Measurements from ENCODE around the gene ADIPOR2.
A peak's percentile ranks its signal among the peaks of the same experiment; 100 is the strongest.
"Not testable (repeated sequence)": the region's sequence is repeated elsewhere in the genome, so short reads cannot be mapped to it uniquely, and the experiment has no call there.

ADIPOR2 gene

DNA sequence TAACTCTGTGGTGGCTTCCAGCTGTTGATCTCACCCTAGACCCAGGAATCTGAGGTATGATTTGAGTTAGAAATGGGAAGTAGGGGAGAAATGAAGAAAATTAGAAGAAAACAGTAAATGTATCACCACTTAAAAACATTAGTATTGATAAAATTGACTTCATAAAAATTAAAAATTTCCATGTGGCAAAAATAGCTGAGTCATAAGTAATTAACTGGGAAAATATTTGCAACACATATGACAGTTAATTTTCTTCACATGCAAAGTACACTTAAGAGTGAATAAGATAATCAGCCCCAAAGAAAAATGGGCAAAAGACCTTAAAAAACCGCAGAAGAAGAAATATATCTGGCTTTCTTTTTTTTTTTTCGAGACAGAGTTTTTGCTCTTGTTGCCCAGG is 25.5 kb upstream of the ADIPOR2 start:
- no peak for DNase-seq

DNA sequence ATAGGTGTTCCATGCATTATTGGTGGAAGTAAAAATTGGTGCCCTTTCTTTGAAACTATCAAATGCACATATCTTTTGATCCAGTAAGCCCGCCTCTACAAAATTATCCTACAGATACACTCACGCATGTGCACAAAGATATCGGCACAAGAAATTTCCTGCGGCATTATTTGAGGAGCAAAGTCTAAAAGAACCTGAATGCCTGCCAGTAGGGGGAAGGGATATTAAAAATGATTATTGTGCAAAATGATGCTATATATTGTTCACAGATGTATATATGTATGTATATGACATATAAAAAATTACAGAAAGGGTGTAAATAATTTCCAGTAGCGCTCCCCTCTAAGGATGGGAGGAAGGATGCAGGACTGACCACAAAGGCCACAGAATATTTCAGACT is 24.7 kb upstream of the ADIPOR2 start:
- no peak for DNase-seq

DNA sequence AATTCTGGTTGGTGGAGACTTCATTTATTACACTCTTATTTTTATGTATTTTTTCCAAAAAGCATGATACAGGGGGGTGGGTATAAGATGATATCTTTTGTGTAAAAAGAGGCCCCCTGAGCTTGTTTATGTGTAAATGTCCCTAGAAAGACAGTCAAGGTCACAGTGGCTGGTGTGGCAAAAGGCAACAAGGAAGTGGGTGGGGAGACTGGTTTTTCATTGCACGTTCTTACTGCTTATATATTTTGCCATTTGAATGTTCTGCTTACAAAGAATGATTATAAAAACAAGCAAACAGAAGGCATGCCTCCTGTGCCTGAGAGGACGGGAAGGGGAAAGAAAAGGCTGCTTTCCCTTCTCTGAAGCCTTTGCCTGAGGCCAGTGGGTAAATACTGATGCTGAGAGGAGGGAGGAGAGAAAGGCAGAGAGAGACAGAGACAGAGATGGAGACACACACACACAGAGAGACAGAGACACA is 24.1 kb upstream of the ADIPOR2 start:
- DNase-seq, result no peak

DNA sequence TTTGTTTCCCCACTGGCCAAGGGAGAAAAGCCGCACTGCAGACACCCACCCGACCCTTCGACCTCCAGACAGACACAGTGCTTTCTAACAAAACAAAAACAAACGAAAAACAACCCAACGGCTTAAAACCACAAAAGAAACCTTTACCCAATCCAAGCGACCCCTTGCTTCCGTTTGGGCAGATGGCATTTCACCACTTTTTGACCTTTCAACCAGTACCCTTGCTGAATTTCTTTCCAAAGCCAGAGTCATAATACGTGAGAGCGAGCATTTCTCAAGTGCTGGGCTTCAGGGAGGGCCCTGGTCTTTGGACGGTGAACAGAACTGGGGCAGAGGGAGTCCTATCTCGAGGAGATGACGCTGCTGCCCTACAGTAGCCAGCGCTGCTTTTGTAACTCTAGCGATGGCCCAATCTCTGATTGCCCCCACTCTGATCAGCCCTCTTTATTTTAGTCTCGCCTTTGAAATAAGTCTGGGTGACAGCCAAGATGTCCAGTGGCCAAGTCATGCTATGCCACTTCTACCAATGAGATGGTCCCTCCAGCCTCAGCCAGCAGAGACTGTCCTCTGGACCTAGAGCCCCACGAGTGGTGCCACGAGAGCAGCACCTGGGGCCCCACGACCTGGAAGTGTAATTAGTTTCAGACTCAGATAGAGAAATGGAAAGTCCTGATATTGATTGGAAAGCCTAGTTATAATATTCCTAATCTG is 21.9 kb upstream of the ADIPOR2 start:
- DNase-seq, result no peak

DNA sequence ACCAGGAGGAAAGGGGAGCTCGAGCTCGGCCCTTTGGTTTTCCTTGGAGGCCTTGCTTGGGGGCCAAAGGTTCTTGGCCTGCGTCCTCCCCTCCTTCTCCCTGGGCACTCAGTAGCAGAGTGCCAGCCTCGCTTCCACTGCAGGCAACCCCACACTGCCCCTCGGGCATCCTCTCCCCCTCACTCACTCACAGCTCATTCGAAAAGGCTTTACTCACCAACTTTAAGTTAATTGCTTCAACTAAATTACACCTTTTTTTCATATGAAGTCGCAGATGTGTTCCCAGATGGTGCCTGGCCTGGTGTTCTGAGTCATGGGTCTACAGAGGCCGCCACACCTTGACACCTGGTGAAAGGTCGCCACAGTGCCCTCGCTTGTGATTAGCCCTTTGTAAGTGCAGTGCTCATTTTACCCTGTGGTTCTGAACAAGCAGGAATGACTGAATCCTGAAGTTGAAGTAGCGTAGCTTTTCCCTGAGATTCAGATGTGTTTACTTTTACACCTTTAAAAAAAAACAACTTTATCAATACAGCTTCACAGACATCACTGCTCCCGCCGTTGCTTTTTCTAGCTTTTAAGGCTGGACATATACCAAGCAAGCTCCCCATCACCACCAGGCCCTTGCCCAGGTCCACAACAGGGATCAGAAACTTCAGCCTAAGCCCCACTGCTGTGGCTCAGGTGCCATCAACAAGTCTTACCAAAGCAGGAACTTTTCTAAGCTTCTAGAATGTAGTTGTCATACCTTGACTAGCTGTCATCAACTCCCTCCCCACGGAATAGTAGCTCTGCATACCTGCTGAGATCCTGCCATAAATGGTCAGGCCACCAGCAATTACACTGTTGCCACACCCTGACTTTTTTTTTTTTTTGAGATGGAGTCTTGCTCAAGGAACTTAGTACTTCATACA is 20.3 kb upstream of the ADIPOR2 start:
- DNase-seq, result no peak

DNA sequence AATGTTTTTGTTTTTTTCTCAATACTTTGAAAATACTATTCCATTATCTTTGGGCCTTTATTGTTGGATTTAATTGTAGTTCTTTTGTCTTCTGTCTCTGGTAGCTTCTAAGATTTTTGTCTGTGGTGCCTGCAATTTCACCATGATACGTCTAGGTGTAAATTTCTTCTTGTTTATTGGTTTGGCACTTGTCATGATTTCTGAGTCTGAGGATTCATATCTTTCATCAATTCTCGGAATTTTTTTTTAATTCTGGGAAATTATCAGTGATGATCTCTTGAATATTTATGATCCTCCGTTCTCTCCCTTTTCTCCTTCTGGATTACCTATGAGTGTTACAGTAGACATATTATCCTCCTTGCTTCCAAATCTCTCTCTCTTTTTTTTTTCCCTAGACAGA is 14.8 kb upstream of the ADIPOR2 start:
- DNase-seq, result no peak

DNA sequence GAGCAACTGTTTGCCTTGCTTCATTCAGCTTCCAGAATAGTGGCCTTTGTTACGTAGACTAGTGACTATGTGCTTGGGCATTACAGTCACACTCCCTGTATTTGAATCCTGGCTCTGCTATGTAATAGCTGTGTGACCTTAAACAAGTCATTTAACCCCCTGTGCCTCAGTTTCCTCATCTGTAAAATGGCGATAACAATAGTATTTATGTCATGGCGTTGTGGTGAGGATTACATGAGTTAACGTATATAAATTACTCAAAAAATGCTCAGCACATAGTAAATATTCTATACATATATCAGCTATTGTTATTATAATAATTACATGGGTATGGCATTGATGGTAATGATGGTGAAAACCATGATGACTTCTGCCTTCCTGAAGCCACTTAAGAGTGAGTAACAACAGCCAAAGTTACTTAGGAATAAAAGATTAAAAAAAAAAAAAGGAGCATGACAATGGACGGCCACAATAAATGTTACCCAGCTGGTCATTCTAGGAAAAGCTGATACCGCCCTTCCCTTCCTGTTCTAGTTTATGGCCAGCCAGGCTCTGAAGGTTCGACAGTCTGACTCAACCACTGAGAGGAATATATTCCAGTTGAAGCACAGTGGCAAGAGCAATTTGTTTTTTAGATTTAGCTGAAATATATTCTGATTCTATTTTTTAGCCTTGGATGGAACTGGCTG is 9.9 kb upstream of the ADIPOR2 start:
- no peak for DNase-seq

DNA sequence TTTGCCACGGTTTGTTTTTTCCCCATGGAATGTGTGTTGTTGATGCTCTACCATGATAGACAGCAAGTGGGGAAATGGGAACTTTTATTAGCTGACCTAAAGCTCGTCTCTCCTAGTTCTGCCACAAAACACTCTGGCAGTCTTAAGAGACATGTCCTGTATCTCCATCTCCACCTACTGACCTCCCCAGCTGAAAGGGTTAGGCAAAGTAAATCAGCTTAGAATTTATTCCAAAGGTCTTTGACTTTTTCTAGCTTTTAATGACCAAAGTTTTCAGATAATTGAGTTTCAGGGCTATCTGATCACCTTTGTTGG is 9.4 kb upstream of the ADIPOR2 start:
- no peak for DNase-seq

DNA sequence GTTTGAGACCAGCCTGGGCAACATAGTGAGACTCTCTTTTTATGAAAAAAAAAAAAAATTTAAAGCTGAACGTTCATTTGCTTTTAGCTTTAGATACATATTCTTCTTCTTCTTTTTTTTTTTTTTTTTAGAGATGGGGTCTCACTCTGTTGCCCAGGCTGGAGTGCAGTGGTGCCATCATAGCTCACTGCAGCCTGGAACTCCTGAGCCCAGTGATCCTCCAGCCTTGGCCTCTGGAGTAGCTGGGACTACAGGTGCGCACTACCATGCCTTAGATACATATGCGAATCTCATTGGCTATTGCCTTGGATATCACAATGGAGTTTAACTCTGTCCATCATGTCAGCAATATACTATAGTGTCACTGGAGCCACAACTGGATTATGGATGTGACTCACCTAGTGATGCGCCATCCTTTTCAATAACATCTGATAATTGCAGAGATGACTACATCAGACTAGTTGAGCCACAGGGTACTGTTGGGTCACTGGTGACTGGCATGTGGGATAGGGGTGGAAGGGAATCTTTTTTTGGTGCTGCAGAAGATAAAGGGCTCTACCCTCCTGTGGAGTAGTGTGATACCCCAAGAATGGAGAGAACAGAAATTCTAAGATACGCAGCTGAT is 2.7 kb upstream of the ADIPOR2 start:
- no peak for DNase-seq

DNA sequence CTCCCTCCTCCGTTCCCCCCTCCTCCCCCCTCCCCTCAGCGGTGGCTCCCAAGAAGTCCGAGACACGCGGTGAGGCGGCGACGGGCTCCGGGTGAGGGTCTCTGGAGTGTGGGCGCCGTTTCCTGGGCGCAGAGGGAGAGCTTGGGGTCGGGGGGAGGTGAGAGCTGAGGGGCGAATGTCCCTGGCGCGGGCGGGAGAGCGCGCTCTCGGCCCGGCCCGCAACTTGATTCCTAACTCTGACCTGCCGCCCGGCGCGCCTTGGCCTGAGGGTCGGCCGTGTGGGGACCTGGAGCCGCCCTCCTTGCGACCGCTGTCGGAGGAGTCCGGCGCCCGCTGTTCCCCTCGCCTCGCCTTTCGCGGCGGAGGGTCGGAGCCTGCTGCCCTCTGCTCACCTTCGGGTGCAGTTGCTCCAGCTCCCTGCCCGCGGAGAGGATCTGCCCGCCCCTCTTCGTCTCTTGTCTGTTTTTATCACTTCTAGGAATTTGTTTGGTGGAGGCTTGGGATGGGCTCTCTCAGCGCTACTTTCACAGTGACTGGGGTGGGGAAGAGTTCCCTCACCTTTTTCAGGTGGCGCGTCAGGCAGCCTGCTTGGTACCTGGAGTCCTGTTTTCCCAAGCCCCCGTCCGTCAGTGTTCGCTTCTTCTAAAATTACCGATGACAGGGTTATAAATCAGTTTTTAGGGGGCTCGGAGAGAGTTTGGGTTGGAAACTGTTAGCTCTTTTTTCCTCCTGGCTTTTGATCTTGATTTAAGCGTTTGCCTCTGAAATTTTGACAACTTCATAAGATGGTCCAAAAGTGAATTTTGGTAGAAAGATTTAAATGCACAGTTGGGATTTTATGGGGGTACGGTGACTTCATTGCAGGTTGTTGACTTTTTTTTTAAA is 495 bp downstream of the ADIPOR2 start:
- DNase-seq, result peak; percentile 42

DNA sequence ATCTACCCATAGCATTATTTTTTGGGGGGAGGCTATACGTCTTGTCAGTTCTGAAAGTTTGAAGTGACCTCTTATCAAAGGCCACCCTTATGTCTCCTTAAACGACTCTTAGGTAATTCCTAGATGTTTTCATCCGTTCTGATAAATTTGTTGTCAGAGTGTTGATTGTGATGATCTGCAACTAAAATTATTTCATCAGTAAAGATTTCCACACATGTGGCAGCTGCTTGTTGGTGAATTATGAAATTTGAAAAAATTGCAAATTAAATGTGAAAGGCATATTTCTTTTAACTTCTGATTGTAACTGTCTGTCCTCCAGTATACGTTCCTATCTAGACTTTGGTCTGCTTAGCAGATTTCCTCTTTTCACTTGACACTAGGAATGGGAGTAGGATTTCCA is 1.4 kb downstream of the ADIPOR2 start:
- DNase-seq, result no peak

DNA sequence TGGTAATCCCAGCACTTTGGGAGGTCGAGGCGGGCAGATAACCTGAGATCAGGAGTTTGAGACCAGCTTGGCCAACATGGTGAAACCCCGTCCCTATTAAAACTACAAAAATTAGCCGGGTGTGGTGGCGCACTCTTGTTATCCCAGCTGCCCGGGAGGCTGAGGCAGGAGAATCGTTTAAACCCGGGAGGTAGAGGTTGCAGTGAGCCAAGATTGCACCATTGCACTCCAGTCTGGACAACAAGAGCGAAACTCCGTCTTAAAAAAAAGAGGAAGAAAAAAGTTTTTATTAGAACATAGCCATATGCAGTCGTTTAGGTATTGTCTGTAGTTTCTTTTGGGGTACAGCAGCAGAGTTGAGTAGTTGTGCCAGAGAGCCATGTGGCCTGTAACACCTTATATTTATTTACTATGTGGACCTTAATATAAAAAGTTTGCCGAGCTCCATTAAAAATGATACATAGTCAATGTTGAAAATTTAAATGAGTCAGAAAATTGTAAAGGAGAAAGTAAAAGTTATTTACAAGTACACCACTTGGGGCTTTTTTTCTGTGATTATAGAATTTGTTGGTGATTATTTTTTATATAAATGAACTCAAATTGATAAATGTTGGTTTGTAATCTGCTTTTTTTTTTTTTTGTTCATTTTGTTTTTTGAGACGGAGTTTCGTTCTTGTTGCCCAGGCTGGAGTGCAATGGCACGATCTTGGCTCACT is 2.2 kb downstream of the ADIPOR2 start:
- DNase-seq, result no peak

DNA sequence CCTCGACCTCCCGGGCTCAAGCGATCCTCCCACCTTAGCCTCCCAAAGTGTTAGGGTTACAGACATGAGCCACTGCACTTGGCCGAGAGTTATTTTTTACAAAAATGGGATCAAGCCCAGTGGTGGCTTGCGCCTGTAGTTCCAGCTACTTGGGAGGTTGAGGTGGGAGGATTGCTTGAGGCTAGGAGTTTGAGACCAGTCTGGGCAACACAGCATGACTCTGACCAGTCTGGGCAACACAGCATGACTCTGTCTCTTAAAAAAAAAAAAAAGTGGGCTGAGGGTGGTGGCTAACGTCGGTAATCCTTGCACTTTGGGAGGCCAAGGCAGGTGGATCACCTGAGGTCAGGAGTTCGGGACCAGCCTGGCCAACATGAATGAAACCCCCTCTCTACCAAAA is 4.2 kb downstream of the ADIPOR2 start:
- DNase-seq, result not testable (repeated sequence)

DNA sequence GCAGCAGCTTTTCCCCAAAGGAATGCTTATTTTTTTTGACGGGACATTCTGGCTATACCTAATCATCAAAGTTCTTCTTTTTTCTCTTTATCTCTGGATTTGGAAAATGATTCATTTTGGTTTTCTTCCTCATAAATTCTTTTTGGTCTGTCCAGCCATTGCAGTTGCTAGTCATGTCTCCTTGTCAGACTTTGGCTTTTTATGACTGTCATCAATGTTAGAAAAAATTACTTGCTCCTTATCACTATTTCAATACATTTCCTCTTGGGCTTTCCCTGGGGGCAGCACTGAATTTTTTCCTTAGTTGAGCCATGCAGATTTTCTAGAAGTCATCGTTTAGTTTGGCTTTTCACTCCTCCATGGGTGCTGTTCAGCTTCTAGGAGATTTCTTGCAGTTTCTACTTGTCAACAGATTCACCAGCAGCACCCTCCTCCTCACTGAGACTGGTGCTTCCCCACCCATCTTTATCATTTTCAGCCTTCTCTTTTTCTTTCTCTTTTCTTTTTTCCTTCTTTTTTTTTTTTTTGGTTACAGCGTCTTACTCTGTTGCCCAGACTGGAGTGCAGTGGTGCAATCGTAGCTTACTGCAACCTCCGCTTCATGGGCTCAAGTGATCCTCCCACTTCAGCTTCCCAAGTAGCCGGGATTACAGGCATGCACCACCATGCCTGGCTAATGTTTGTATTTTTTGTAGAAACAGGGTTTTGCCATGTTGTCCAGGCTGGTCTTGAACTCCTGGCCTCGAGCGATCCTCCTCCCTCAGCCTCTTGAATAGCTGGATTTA is 5.2 kb downstream of the ADIPOR2 start:
- DNase-seq, result no peak

DNA sequence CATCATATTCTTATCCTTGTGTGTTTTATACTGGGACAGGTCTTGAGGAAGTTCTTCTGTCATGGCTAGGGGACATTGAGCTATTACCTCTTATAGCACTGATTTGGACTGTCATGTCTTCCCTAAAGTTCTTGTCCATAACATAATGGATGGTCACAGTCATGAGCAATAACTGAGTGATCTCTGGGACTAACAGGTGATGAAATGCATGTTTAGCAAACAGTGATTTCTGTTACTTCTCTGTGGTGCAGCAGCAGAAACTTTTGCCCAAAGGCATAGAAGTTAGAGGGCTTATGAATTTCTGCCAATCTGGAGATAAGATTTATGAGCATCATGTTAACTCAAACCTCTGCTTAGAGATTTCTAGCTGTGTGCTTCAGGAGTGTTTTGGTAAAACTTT is 5.9 kb downstream of the ADIPOR2 start:
- DNase-seq, result no peak

DNA sequence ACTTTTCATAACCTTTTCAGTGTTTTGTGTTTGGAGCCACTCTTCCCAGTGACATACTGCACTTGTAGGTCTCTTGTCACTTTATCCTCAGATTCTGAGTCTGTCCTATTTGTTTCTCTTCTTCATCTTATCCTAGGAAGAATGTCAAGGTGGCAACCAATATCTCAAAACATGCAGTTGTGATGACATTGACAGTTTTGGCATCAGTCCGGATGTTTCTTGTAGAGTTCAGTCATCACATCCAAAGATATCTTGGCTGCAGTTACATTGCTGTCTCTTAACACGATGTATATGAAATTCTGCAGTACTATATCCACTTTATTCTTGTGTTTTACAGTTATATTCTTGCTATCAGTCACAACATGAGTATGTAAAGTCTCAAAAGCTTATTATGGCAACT is 6.4 kb downstream of the ADIPOR2 start:
- no peak for DNase-seq

DNA sequence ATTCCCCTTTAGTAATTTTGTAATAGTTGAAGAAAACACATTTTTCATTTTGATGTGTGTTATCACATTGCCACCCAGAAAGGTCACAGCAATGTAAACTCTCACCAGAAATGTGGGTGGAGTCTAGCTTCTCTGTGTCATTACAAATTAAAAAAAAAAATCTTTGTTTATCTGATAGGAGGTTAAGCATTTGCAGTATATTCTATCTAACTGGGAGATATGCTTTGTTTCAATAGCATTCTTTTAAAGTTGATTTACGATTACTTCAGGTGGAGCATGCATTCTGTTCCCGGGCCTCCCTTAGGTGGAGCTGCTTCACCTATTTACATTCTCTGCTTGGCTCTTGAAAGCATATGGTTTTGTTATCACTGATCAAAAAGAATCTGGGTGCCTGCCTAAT is 7.8 kb downstream of the ADIPOR2 start:
- no peak for DNase-seq

DNA sequence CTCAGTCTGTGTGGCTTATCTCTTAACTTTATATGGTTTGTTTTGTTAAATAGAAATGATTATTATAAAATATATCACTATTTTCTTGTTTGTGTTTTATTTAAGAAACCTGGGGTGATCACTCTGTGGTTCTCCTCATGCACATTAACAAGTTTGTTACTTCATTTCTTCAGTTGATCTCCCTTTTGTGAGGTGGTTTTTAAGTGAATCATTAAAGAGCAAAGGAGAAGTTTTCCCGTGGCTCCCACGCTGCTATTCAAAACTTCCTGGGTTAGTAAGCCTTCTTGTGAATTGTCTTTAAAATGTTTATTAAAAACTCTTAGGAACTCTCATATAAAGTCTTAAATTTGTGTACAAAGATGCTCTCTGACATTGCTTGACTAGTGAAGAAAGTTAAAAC is 11.8 kb downstream of the ADIPOR2 start:
- DNase-seq, result no peak

DNA sequence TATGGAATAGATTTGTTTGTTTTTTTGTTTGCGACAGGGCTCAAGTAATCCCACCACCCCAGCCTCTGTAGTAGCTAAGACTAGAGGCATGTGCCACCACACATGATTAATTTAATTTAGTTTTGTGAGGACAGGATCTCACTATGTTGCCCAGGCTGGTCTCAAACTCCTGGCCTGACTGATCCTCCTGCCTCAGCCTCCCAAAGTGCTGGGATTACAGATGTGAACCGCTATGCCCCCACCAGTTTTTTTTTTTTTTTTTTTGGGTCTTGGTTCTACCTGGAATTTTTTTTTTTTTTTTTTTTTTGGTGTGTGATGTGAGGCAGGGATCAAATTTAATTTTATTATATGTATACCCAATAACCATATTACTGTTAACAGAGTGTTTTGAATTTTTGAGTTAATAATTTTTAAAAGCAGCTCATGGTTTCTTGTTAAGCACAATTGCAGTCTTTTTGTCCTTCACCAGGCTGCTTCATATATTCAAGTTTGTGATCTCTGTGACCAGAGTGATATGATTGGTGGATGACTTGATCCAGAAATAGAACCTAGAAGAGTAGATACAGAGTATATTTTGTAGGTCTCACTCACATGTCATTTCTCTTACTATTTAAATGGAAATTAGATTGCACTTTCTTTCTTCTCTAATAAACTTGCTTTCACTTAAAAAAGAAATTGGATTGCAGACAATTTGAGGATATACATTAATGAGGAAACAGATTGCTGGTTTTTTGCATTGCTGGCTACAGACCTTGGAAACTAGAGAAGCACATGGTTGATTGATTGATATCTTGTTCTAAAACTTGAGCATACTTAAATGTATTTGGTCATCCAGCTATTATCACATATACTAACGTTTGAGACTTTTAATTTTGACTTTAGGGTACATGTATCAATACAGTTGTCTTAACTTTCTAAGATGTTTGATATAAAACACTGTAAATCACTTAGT is 13.2 kb downstream of the ADIPOR2 start:
- DNase-seq, result no peak

All from DMS79 treated with DMSO at 0.1 percent for 48 hours (cell line).